ENCODE results near the gene CD300E.

- no peak for TF ChIP-seq REST (IDR thresholded peaks at IDR 0.05; ENCODE audit: borderline replicate concordance)
- no peak for TF ChIP-seq CTCF (IDR thresholded peaks at IDR 0.05; ENCODE audit: poor library complexity, severe bottlenecking)
- no peak for TF ChIP-seq POLR2AphosphoS5 (IDR thresholded peaks at IDR 0.05)
- TF ChIP-seq EZH2 (IDR thresholded peaks at IDR 0.05; ENCODE audit: borderline replicate concordance, insufficient read depth, low read length, poor library complexity, severe bottlenecking) = no peak
- no peak for TF ChIP-seq RAD21 (conservative IDR thresholded peaks at IDR 0.05)
- TF ChIP-seq EP300 (conservative IDR thresholded peaks at IDR 0.05; ENCODE audit: poor library complexity, severe bottlenecking) = no peak
Observed at GRCh38 chr17:74619077-74619673, 4.4 kb downstream of the CD300E start.
